ENCODE results near the gene SYT15. TPM values are rescaled to one million over a fixed set of nuclear protein-coding genes. Genes with fewer than 3 reads are reported as not detected.

Gene SYT15
- total RNA-seq, 1 donor from 2014 or later, result 0.03 TPM

DNA sequence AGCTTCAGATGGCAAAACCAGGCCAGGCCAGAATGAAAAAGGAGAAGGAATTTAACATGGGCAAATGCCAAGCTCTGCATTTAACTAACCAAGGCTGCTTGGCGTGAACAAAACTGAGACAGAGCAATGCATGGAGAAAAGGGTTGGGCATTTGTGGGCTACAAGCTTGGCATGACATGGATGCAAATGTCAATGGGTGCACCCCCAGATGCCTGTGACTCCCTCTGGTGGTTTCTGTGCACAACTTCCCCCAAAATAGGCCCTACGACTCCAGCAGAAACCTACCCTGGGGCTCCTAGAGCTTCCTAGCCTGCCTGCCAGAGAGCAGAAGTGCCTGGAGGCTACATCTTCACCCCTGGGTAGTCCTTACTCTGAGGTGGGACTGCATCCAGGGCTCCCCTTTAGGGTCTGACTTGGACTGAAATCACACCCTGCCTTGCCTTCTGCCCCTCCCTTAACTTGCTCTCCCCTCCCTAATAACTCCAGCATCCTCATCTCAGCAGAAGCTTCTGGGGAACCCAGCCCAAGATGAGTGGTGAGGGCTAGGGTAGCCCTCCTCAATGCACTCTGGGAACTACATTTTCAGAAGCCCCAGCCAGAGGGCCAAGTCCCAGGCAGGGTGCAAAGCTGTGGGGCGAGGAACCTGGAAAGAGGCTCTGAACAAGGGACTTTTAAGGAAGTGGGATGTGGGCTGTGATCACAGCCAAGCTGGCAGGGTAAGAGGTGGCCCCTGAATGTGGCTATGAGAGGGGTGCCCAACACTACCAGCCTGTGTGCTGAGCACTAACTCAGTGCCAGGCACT, 33.7 kb upstream of the SYT15 start:
- no peak for DNase-seq (ENCODE audit: low read depth)

GRCh38 chr10:46545861-46546590, 32.9 kb upstream of the SYT15 start:
- DNase-seq (ENCODE audit: low read depth), result no peak

DNA sequence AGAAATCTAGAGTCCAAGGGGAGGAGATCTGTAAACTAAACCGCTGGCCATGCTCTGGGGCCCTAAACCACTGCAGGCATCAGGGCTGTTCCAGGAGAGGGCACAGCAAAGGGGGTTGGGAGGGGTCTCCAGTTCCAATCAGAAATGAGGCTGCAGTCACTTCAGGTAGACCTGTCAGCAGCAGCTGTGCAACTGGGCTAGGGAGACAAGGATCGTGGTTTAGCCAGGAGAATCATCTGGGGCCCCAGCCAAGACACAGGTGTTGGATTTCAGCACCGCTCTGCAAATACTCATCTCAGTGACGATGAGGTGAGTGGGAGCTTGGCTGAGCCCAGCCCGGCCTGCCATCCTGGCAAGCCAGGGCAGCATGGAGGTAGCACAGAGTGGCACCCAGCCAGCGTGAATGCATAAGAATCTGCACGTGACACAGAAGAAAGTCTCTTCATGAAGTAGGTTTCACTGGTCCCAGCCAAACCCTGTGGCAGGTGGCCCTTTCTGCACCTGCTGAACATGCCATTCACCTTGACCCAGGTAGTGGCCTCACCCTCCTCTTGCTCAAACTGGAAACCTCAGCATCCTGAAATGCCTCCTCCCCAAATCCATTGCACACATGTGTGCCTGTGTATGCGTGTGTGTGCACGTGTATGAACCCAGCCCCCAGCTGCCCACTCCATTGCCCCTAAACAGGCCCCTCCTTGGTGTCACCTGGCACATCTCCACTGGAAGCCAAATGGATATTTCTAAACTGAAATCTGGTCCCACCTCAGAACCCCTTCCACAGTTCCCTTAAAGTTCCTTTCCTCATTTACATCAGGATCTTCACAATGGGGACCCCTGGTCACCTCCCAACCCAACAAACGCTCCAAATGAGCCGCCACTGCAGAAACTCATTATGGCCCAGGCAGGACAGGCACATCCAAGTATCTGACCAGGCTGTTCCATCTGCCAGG, 32.1 kb upstream of the SYT15 start:
- no peak for DNase-seq (ENCODE audit: low read depth)

GRCh38 chr10:46547541-46548497, 31.1 kb upstream of the SYT15 start:
- no peak for DNase-seq (ENCODE audit: low read depth)

DNA sequence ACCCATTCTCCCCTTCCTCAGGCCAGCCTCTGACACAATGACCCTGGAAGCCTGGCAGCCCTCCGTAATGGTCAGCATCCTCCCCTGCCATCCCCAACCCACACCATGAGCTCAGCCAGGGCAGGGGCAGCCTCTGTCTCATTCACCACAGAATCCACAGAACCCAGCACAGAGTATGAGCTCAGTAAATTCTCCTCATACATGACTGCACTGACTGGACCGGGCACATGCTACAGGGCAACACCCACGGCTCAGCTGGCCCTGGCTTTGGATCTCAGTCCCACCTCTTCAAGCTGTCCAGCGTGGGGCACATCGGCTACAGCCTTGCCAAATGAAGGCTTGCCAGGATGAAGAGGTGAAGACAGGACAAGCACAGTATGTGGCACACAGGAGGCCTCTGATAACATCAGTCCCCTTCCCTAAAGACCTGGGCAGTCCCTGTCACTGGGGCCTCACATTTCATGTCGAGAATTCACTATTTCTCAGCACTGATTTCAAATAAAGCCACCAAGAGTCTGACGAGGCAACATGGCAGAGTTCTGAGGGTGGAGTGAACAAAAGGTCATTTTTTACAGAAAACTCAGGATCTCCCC, 30.3 kb upstream of the SYT15 start:
- DNase-seq (ENCODE audit: low read depth), result peak; percentile 73

- no peak for DNase-seq (ENCODE audit: low read depth)
These were observed 29.5 kb upstream of the SYT15 start for GRCh38 chr10:46549171-46550075.

DNA sequence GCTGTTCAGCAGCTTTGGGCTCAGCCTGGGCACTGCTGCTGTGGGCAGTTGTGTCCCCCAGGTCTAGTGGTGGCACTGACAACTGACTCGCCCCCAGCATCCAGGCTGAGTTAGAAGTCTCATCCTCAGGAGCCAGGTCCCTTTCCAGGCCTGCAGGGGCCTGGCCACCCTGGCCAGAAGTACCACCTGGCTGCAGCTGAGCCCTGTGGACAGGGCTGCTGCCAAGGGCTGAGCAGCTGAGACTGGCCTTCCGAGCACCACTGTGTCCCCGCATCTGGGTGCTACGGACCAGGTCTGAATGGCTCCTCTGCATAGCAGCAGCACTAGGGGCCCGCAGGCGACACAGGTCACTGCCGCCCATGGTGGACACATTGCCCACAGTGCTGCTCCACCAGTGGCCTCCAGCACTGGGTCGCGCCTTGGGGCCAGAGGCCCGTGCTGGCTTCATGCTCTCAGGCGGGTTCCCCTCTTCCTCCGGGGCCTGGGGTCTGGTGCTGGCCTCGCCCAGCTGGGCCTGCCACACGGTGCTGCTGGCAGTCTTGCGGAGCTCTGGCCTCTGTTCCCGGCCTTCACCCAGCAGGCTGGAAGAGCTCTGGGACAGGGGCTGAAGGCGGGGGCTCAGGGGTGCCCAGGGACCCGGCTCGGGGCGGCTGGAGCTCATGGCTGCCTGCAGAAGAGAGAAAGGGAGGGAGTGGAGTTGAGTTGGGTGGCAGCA, 28.7 kb upstream of the SYT15 start:
- DNase-seq (ENCODE audit: low read depth), result no peak

- DNase-seq (ENCODE audit: low read depth), result no peak
These were observed 27.9 kb upstream of the SYT15 start for GRCh38 chr10:46550795-46551700.

DNA sequence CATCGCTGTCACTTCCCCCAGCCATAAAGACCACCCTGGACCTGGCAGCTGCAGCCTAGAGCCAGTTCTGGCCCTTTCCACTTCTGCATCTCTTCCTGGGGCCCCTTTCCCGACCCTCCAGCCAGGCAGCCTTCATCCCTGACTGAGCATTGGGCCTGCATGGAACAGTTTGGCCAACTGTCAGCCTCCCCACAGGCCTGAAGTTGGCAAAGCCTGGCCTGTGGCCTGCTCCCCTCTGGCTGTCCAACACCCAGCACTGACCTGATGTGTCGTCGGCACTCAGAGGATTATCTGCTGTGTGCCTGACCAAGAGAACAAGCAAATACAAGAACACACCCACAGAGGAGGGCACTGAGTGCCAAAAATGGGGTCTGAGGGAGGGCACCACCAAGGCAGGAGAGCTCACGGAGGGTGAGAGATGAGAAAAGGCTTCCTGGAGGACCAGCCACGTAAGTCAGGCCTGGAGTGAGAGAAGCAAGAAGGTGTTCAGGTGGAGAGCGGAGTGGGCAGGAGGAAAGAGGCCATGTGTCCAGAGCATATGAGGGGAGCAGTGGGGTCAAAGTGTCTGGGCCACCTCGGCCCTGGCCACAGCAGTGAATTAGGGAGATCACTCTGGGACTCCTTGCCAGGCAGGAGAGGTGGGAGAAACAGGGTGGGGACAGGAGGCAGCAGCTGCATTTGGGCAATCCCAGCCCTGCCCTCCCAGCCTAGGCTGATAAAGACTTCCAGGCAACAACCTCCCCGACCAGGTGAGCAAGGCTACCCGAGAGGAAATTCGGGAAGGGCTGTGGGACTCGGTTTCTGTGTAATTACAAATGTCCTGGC, 27.0 kb upstream of the SYT15 start:
- DNase-seq (ENCODE audit: low read depth), result no peak

GRCh38 chr10:46552526-46553237, 26.2 kb upstream of the SYT15 start:
- DNase-seq (ENCODE audit: low read depth), result no peak

GRCh38 chr10:46553238-46554049, 25.5 kb upstream of the SYT15 start:
- DNase-seq (ENCODE audit: low read depth), result no peak

GRCh38 chr10:46554166-46554781, 24.7 kb upstream of the SYT15 start:
- DNase-seq (ENCODE audit: low read depth), result no peak

GRCh38 chr10:46555366-46555712, 23.6 kb upstream of the SYT15 start:
- no peak for DNase-seq (ENCODE audit: low read depth)

Data from myocyte (in vitro differentiated cells).